ENCODE data around the gene AWAT2.

The AWAT2 gene

GRCh38 chrX:70034646-70035045 is 15.1 kb downstream of the AWAT2 start:
- in situ Hi-C loops (cut with MboI; ENCODE audit: low pct_unique_long_range_greater_than_20kb, low sequenced_read_pairs, unreplicated experiment) = loop anchor here (25.0 kb wide), 1 partner anchor 497 kb away; no protein-coding TSS in a partner anchor
- TF ChIP-seq, protein P1, sequence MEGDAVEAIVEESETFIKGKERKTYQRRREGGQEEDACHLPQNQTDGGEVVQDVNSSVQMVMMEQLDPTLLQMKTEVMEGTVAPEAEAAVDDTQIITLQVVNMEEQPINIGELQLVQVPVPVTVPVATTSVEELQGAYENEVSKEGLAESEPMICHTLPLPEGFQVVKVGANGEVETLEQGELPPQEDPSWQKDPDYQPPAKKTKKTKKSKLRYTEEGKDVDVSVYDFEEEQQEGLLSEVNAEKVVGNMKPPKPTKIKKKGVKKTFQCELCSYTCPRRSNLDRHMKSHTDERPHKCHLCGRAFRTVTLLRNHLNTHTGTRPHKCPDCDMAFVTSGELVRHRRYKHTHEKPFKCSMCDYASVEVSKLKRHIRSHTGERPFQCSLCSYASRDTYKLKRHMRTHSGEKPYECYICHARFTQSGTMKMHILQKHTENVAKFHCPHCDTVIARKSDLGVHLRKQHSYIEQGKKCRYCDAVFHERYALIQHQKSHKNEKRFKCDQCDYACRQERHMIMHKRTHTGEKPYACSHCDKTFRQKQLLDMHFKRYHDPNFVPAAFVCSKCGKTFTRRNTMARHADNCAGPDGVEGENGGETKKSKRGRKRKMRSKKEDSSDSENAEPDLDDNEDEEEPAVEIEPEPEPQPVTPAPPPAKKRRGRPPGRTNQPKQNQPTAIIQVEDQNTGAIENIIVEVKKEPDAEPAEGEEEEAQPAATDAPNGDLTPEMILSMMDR (IDR thresholded peaks at IDR 0.05; ENCODE audit: extremely low read depth, insufficient read depth, missing control alignments) = no peak
- no peak for DNase-seq (ENCODE audit: low spot score)

DNA sequence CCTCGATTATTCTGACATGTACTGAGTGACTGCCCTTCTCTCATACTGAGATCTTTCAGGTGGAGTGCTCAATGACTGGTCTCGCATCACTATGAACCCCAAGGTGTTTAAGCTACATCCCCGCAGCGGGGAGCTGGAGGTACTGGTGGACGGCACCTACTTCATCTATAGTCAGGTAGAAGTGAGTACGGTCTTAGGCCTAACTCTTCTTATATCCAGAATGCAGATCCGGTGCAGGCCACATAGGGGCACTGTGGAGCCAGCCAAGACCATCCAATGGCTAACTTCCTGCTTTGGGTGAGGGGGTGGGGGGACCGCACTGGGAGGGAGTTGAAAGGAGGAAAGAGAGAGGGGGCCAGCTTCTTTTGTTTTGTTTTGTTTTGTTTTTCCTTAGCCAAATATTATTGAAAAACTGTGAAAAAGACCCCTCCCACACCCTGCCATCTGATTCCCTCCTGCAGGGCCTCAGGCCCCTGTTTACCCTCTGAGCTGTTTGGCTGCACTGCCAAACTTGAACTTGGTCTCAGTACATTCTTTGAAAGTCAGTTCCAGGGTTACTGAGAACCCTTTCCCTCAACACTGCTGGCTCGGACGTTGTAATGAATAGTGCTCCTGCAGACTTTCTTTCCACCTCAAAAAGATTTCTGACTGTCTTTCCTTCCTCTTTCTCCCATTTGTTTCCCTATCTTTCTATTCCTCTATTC is 16.2 kb downstream of the AWAT2 start:
- in situ Hi-C loops (cut with MboI; ENCODE audit: low pct_unique_long_range_greater_than_20kb, low sequenced_read_pairs, unreplicated experiment) = loop anchor here (25.0 kb wide), 1 partner anchor 496 kb away; no protein-coding TSS in a partner anchor
- TF ChIP-seq, protein P1 (IDR thresholded peaks at IDR 0.05; ENCODE audit: extremely low read depth, insufficient read depth, missing control alignments) = peak; percentile 76
- DNase-seq (ENCODE audit: low spot score) = peak; percentile 35

- in situ Hi-C loops (cut with MboI; ENCODE audit: low pct_unique_long_range_greater_than_20kb, low sequenced_read_pairs, unreplicated experiment) = loop anchor here (25.0 kb wide), 1 partner anchor 495 kb away; no protein-coding TSS in a partner anchor
- TF ChIP-seq, protein P1 (IDR thresholded peaks at IDR 0.05; ENCODE audit: extremely low read depth, insufficient read depth, missing control alignments) = no peak
- no peak for DNase-seq (ENCODE audit: low spot score)
Observed at GRCh38 chrX:70032792-70033191, 16.9 kb downstream of the AWAT2 start.

GRCh38 chrX:70030301-70030767 is 19.4 kb downstream of the AWAT2 start:
- TF ChIP-seq, protein P1 (IDR thresholded peaks at IDR 0.05; ENCODE audit: extremely low read depth, insufficient read depth, missing control alignments) = peak; percentile 87
- in situ Hi-C loops (cut with MboI; ENCODE audit: low pct_unique_long_range_greater_than_20kb, low sequenced_read_pairs, unreplicated experiment) = loop anchor here (25.0 kb wide), 1 partner anchor 493 kb away; no protein-coding TSS in a partner anchor
- DNase-seq (ENCODE audit: low spot score) = peak; percentile 65

DNA sequence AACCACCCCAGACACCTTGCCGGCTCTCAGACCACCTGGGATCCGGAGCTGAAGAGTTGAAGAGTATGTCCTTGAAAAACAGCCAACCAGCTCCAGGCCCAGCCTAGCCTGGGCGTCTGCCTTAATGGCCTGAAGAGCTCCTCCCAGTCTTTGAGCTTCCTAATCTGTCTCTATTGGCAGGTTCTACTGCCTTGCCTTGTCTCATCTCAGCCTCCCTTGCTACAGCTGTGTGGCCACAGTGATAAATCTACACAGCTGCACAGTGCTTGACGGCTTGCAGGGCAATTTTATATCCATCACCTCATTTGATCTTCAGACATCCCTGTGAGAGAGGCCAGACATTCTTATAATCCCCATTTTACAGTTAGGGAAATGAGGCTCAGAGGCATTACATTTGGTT is 19.9 kb downstream of the AWAT2 start:
- in situ Hi-C loops (cut with MboI; ENCODE audit: low pct_unique_long_range_greater_than_20kb, low sequenced_read_pairs, unreplicated experiment) = loop anchor here (25.0 kb wide), 1 partner anchor 493 kb away; no protein-coding TSS in a partner anchor
- DNase-seq (ENCODE audit: low spot score) = no peak
- TF ChIP-seq, protein P1 (IDR thresholded peaks at IDR 0.05; ENCODE audit: extremely low read depth, insufficient read depth, missing control alignments) = no peak

DNA sequence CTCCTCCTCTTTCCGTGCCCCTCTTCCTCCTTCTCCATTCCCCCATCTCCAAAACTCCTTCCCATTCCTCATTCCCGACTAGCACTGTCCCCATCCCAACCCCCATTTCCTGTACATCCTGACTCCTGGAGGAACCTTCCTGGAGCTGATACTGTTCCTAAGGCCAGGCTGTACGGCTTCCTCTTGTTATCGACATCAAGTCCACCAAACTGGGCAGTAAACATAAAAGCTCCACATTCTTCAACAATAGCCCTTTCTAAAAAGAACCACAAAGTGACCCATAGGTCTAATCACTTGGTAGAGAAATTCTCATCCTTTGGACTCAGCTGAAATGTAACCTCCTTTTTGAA is 22.9 kb downstream of the AWAT2 start:
- in situ Hi-C loops (cut with MboI; ENCODE audit: low pct_unique_long_range_greater_than_20kb, low sequenced_read_pairs, unreplicated experiment) = loop anchor here (25.0 kb wide), 1 partner anchor 490 kb away; no protein-coding TSS in a partner anchor
- DNase-seq (ENCODE audit: low spot score) = no peak
- TF ChIP-seq, protein P1 (IDR thresholded peaks at IDR 0.05; ENCODE audit: extremely low read depth, insufficient read depth, missing control alignments) = no peak

Measured in GM13977 (cell line).